CD14-positive monocyte (primary cell): ENCODE measurements around the gene BORA. TPM values are rescaled to one million over a fixed set of nuclear protein-coding genes. Genes with fewer than 3 reads are reported as not detected.

Experiments used
- DNase-seq, 3 donors: peaks; one replicate each; pipeline ENCODE4 v3.0.0-alpha.2; 2011 to 2022
- H2AFZ ChIP-seq: 2 replicates; pipeline ENCODE4 v1.6.0; 2012; ENCODE audit warnings: mild to moderate bottlenecking, low read depth, low read length, inconsistent platforms; ENCODE audit not compliant: insufficient read depth, poor library complexity, severe bottlenecking
- H3K27ac ChIP-seq, 2 donors: 1 replicate in 1 of 2; 2 replicates in 1 of 2; pipeline ENCODE4 v1.5.1; 2012 to 2013; ENCODE audit warnings: low read length in 2 of 2, control low read depth in 1 of 2, inconsistent platforms in 1 of 2, low read depth in 1 of 2, mild to moderate bottlenecking in 1 of 2
- H3K27me3 ChIP-seq, 2 donors: one replicate each; pipeline versions ENCODE4 v1.6.0 to v1.6.1; 2011 to 2013; ENCODE audit warnings: low read length in 2 of 2; ENCODE audit not compliant: control insufficient read depth in 2 of 2, insufficient read depth in 2 of 2
- H3K36me3 ChIP-seq, 2 donors: replicated peaks in 1 of 2; 1 replicate in 1 of 2; 2 replicates in 1 of 2; pipeline versions ENCODE4 v1.5.1 to v1.6.1; 2012 to 2013; ENCODE audit warnings: low read length in 2 of 2, control low read depth in 1 of 2, inconsistent platforms in 1 of 2, mild to moderate bottlenecking in 1 of 2; ENCODE audit not compliant: insufficient read depth in 2 of 2, control insufficient read depth in 1 of 2
- H3K4me1 ChIP-seq, 2 donors: 1 replicate in 1 of 2; 2 replicates in 1 of 2; pipeline versions ENCODE4 v1.5.1 to v1.6.1; 2012 to 2013; ENCODE audit warnings: low read length in 2 of 2, control low read depth in 1 of 2, inconsistent platforms in 1 of 2, mild to moderate bottlenecking in 1 of 2, moderate library complexity in 1 of 2; ENCODE audit not compliant: insufficient read depth in 2 of 2, control insufficient read depth in 1 of 2
- H3K4me2 ChIP-seq: replicated peaks from 2 replicates; pipeline ENCODE3; 2012; ENCODE audit warnings: low read length, moderate library complexity, mild to moderate bottlenecking; ENCODE audit not compliant: poor library complexity, severe bottlenecking; ENCODE audit errors: extremely low read depth
- H3K4me3 ChIP-seq, 3 experiments: fragments of 200-600 bp in 1 of 3; sonication (generic) in 1 of 3; replicated peaks in 1 of 3; 1 replicate in 2 of 3; 2 replicates in 1 of 3; pipeline ENCODE4 v1.5.1; 2011 to 2013; ENCODE audit warnings: low read length in 3 of 3, mild to moderate bottlenecking in 3 of 3, control low read depth in 2 of 3, low read depth in 2 of 3, inconsistent platforms in 1 of 3, moderate library complexity in 1 of 3
- H3K79me2 ChIP-seq: 2 replicates; pipeline ENCODE4 v1.6.0; 2012; ENCODE audit warnings: mild to moderate bottlenecking, control low read depth, inconsistent platforms, low read length, moderate library complexity; ENCODE audit not compliant: insufficient read depth
- H3K9ac ChIP-seq: 2 replicates; pipeline ENCODE4 v1.6.0; 2017; ENCODE audit warnings: low read length, mild to moderate bottlenecking; ENCODE audit not compliant: insufficient read depth, poor library complexity, severe bottlenecking
- H3K9me3 ChIP-seq, 2 donors: replicated peaks in 1 of 2; 1 replicate in 1 of 2; 2 replicates in 1 of 2; pipeline versions ENCODE4 v1.5.1 to v1.6.1; 2012 to 2013; ENCODE audit warnings: low read length in 2 of 2, control low read depth in 1 of 2; ENCODE audit not compliant: control insufficient read depth in 1 of 2, insufficient read depth in 1 of 2
- H4K20me1 ChIP-seq: 2 replicates; pipeline ENCODE4 v1.6.0; 2012; ENCODE audit warnings: mild to moderate bottlenecking, low read length, control low read depth, moderate library complexity; ENCODE audit not compliant: insufficient read depth
- H3K27ac Mint-ChIP-seq, 7 donors: one replicate each; pipeline ENCODE4 v1.8.0; 2020; ENCODE audit warnings: mild to moderate bottlenecking in 7 of 7, mixed read lengths in 7 of 7, moderate library complexity in 6 of 7, inconsistent platforms in 2 of 7
- H3K27me3 Mint-ChIP-seq, 3 donors: one replicate each; pipeline ENCODE4 v1.8.0; 2021 to 2022; ENCODE audit warnings: low read depth in 3 of 3, mild to moderate bottlenecking in 3 of 3, mixed read lengths in 3 of 3, moderate library complexity in 3 of 3, inconsistent platforms in 1 of 3
- H3K36me3 Mint-ChIP-seq, 2 donors: one replicate each; pipeline ENCODE4 v1.8.0; 2020; ENCODE audit warnings: mixed read lengths in 2 of 2, inconsistent platforms in 1 of 2, mild to moderate bottlenecking in 1 of 2
- H3K4me1 Mint-ChIP-seq: one replicate; pipeline ENCODE4 v1.8.0; 2020; ENCODE audit warnings: mild to moderate bottlenecking, mixed read lengths
- H3K4me3 Mint-ChIP-seq, 2 donors: one replicate each; pipeline ENCODE4 v1.8.0; 2020; ENCODE audit warnings: mild to moderate bottlenecking in 2 of 2, mixed read lengths in 2 of 2, moderate library complexity in 1 of 2
- H3K9me3 Mint-ChIP-seq, 7 donors: one replicate each; pipeline ENCODE4 v1.8.0; 2020 to 2022; ENCODE audit warnings: mixed read lengths in 7 of 7, mild to moderate bottlenecking in 6 of 7, moderate library complexity in 6 of 7, inconsistent platforms in 2 of 7
- WGBS: methylation state at CpG from one replicate; pipeline ENCODE4 v1.1.5; 2013; ENCODE audit warnings: missing lambda C conversion rate; ENCODE audit not compliant: insufficient coverage; 5-methylcytosine and 5-hydroxymethylcytosine counted together
- intact Hi-C, 2 donors: fragments of 100-400 bp; cut with micrococcal nuclease; formaldehyde crosslinking; loops; one replicate each; pipeline versions ENCODE4 v1.15.0 to v1.15.1; 2023
- polyA plus RNA-seq, 3 donors: library from polyadenylated mRNA; depleted of rRNA in 1 of 3; unstranded in 2 of 3; stranded (reverse) in 1 of 3; fragments of 300-500 nt in 2 of 3; fragments of >200 nt in 1 of 3; fragmentation: Illumina TruSeq in 2 of 3; gene quantifications; 1 replicate in 2 of 3; 2 replicates in 1 of 3; pipeline ENCODE4 v1.2.3, GENCODE V29; 2012 to 2021
- TF ChIP-seq, protein P1 (sequence below): fragments of 200-600 bp; IDR thresholded peaks from one replicate; pipeline ENCODE4 v1.8.0; 2022; ENCODE audit warnings: antibody characterized with exemption, mild to moderate bottlenecking

The BORA gene
- polyA plus RNA-seq, 3 donors = 2.1 to 4.7 (median 2.9) TPM

DNA sequence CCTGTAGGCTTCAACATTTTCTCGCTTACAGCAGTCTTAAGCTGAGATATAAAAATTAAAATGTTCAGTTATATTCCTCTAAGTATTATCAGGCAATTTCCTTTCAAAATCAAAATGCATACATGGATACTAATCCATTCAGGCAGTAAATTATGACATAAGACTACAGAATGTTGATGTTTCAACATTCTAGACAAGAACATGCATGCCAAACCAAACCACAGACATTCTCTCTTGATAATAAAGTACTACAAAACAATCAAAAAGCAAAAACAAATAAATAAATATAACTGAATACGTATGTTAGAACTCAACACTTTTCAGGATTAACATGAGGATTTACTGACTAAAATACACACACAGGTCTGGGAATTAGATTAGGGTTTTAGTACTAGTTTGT lies 46.3 kb downstream of the BORA start:
- H3K4me3 ChIP-seq = no peak overlapping the region
- no peak for DNase-seq
- Mint-ChIP-seq H3K36me3 (peaks cover 75 to 79% of the 10 kb centered on the region in 2 donors), H3K27ac (no peak overlapping the region), H3K9me3 (no peaks in the 10 kb centered on the region), H3K4me3 (no peak overlapping the region), H3K27me3 (no peaks in the 10 kb centered on the region), H3K4me1 (peaks cover under 1% of the 10 kb centered on the region)
- H4K20me1 ChIP-seq = peaks cover 28% of the 10 kb centered on the region
- H2AFZ ChIP-seq = no peak overlapping the region
- H3K27me3 ChIP-seq = no peaks in the 10 kb centered on the region
- H3K9me3 ChIP-seq = no peaks in the 10 kb centered on the region
- intact Hi-C loops = no loop called here
- no peak overlapping the region for H3K27ac ChIP-seq
- H3K4me2 ChIP-seq = no peak overlapping the region
- WGBS = no CpG with 5 or more reads among the region's 2 CpGs
- H3K4me1 ChIP-seq = peaks cover 0 to under 1% of the 10 kb centered on the region in 2 donors
- TF ChIP-seq, protein P1, sequence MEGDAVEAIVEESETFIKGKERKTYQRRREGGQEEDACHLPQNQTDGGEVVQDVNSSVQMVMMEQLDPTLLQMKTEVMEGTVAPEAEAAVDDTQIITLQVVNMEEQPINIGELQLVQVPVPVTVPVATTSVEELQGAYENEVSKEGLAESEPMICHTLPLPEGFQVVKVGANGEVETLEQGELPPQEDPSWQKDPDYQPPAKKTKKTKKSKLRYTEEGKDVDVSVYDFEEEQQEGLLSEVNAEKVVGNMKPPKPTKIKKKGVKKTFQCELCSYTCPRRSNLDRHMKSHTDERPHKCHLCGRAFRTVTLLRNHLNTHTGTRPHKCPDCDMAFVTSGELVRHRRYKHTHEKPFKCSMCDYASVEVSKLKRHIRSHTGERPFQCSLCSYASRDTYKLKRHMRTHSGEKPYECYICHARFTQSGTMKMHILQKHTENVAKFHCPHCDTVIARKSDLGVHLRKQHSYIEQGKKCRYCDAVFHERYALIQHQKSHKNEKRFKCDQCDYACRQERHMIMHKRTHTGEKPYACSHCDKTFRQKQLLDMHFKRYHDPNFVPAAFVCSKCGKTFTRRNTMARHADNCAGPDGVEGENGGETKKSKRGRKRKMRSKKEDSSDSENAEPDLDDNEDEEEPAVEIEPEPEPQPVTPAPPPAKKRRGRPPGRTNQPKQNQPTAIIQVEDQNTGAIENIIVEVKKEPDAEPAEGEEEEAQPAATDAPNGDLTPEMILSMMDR = no peak
- no peak overlapping the region for H3K9ac ChIP-seq
- H3K79me2 ChIP-seq = peaks cover 23% of the 10 kb centered on the region
- H3K36me3 ChIP-seq = peaks cover 95 to 98% of the 10 kb centered on the region in 2 donors

DNA sequence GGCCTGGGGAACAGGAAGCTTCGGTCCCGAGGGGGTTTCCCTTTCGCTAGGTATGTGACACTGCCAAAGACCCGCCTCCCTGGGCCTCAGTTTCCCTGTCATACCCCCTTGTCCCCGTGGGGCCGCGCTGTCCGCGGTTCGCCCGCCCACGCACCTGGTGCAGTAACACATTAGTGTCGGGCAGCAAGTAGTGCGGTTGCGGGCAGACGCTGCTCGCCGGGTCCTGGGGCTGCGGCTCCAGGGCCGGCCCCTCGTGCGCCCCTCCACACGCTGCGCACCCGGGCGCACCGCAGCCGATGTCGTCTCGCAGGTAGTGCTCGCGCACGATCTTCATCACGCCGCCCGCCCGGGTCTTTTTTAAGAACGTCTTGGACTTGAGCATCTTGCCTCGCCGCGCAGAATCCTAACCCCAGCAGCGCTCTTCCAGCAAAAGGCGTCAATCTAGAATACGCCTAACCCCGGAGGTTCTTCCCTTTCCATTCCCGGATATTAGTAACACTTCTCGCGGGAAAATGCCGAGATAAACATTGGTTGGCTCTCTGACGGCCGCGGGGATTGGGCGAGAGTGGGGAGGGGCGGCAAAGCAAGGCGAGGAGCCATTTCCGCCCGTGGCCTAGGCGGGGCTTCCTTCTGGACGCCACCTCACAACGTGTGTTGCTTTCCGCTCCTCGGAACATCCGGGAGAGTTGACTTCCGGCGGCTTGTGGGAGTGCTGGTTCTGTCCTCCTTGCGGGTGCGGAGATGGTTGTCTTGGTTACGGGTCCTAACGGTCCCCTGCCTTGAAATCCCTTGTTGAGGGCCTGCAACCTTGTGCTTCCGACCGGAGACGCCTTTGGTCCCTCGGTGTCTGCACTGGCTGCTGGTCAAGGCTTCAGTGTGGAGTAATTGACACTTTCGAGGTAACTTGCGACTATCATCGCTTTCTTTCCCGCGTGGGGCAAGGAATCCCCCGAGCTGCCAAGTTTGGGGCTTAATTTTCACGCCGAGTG lies 54.0 kb downstream of the BORA start, which contains the start of the genes DIS3 and PIBF1:
DIS3 (minus strand) TSS at position 450 of the 989 bp plus-strand sequence; CDS start at position 382, 68 bp downstream.
PIBF1 (plus strand) TSS at position 683 of the 989 bp plus-strand sequence. CDS start 1,337 bp downstream, outside the sequence.
- Histone ChIP-seq H3K9me3 (no peaks in the 10 kb centered on the region), H2AFZ (peak within 1 kb of the TSS; percentile 92), H3K4me3 (peak within 1 kb of the TSS; percentile 49 to 94 (median 92)), H3K79me2 (peaks cover 95% of the 10 kb centered on the region), H3K27me3 (no peaks in the 10 kb centered on the region), H3K4me1 (peaks cover 18 to 40% of the 10 kb centered on the region in 2 donors), H3K4me2 (peak within 1 kb of the TSS; percentile 93), H3K9ac (peak within 1 kb of the TSS; percentile 94), H3K27ac (peak within 1 kb of the TSS; percentile 21 to 88), H4K20me1 (peaks cover 26% of the 10 kb centered on the region), H3K36me3 (peaks cover 28 to 37% of the 10 kb centered on the region in 2 donors)
- peak; percentile 96 to 98 (median 96) for DNase-seq
- Mint-ChIP-seq H3K4me1 (peaks cover 38% of the 10 kb centered on the region), H3K27me3 (peaks cover 0 to 2% (median 0%) of the 10 kb centered on the region in 3 donors), H3K36me3 (peaks cover 27 to 28% of the 10 kb centered on the region in 2 donors), H3K27ac (peak within 1 kb of the TSS; percentile 94 to 99 (median 97)), H3K9me3 (peaks cover 0 to 3% (median 0%) of the 10 kb centered on the region in 7 donors), H3K4me3 (peak within 1 kb of the TSS; percentile 98 to 99)
- TF ChIP-seq, protein P1 = no peak
- intact Hi-C loops = loop anchor here (1.0 to 5.0 kb wide), 2 partner anchors 54 kb away; partner anchors contain the start of genes BORA (in 2 of the 2) and MZT1 (in 2 of the 2)
- WGBS = under 1% methylated on average over 72 of the region's 81 CpGs
